SK-N-SH (cell line): ENCODE results near the gene SPINK8.

Experiments
- FOXM1 ChIP-seq: IDR thresholded peaks from 2 replicates; pipeline ENCODE4 v1.4.0; 2012; ENCODE audit warnings: low read depth, mild to moderate bottlenecking
- NFIC ChIP-seq: IDR thresholded peaks from 2 replicates; pipeline ENCODE4 v1.4.0; 2012; ENCODE audit warnings: borderline replicate concordance
- POLR2AphosphoS5 ChIP-seq: IDR thresholded peaks from 2 replicates; pipeline ENCODE4 v1.6.1; 2012; ENCODE audit warnings: low read depth, low read length
- RAD21 ChIP-seq: IDR thresholded peaks from 2 replicates; pipeline ENCODE4 v1.6.1; 2012; ENCODE audit warnings: mild to moderate bottlenecking, low read length
- SIN3A ChIP-seq: IDR thresholded peaks from 2 replicates; pipeline ENCODE4 v1.6.1; 2012; ENCODE audit warnings: low read depth, mild to moderate bottlenecking, low read length, moderate library complexity, borderline replicate concordance
- TAF1 ChIP-seq: IDR thresholded peaks from 2 replicates; pipeline ENCODE4 v1.6.1; 2012; ENCODE audit warnings: low read depth, mild to moderate bottlenecking, low read length, moderate library complexity, borderline replicate concordance
- TEAD4 ChIP-seq: IDR thresholded peaks from 2 replicates; pipeline ENCODE4 v1.4.0; 2012; ENCODE audit warnings: mild to moderate bottlenecking, borderline replicate concordance; ENCODE audit not compliant: insufficient read depth
- YY1 ChIP-seq: IDR thresholded peaks from 2 replicates; pipeline ENCODE4 v1.4.0; 2012; ENCODE audit warnings: low read depth, mild to moderate bottlenecking
- TF ChIP-seq, protein P1 (sequence below): fragments of 150-350 bp; IDR thresholded peaks from 2 replicates; pipeline ENCODE4 v1.6.1; 2016; ENCODE audit warnings: mild to moderate bottlenecking, low read depth, low read length
- TF ChIP-seq, protein P2 (sequence below): fragments of 200-600 bp; sonication (generic); IDR thresholded peaks from 2 replicates; pipeline ENCODE4 v1.6.1; 2017; ENCODE audit warnings: antibody characterized with exemption, mild to moderate bottlenecking, moderate library complexity
- TF ChIP-seq, protein P3 (sequence below): fragments of 150-350 bp; IDR thresholded peaks from 2 replicates; pipeline ENCODE4 v1.6.1; 2017; ENCODE audit warnings: antibody characterized with exemption, low read length, low read depth, borderline replicate concordance

DNA sequence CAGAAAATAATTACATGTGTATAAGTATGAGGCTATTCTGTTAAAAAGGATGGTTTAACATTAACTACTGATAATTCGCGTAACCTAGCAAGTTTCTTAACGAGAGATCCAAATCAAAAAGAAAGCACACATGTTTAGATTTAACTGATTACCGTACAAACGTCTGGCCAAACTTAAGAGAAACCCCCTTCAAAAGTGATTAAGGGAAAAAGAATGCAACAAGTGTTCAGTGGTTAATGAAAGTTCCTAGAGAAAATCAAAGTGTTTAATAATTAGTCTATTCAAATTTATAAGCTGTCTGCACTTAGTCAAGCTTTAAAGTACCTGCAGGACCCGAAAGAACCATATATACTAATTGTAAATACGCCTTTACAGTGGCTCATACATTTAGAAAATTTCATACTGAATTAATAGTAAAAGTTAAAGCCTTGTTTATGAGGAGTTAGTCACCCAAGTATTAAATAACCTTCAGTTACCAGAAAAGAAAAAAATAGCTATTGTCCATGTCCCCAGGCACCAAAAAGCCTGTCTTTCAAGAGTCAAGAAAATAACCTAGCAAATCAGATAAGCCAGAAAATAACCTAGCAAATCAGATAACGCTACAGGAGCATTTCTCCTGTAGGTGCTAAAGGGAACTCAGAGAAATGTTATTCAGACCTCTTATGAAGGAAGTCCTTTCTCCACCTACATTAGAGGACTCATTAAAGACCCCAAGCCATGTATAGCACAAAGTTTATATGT is 58.0 kb downstream of the SPINK8 start:
- TF ChIP-seq, protein P1, sequence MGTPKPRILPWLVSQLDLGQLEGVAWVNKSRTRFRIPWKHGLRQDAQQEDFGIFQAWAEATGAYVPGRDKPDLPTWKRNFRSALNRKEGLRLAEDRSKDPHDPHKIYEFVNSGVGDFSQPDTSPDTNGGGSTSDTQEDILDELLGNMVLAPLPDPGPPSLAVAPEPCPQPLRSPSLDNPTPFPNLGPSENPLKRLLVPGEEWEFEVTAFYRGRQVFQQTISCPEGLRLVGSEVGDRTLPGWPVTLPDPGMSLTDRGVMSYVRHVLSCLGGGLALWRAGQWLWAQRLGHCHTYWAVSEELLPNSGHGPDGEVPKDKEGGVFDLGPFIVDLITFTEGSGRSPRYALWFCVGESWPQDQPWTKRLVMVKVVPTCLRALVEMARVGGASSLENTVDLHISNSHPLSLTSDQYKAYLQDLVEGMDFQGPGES: no peak
- TF ChIP-seq, protein P2, sequence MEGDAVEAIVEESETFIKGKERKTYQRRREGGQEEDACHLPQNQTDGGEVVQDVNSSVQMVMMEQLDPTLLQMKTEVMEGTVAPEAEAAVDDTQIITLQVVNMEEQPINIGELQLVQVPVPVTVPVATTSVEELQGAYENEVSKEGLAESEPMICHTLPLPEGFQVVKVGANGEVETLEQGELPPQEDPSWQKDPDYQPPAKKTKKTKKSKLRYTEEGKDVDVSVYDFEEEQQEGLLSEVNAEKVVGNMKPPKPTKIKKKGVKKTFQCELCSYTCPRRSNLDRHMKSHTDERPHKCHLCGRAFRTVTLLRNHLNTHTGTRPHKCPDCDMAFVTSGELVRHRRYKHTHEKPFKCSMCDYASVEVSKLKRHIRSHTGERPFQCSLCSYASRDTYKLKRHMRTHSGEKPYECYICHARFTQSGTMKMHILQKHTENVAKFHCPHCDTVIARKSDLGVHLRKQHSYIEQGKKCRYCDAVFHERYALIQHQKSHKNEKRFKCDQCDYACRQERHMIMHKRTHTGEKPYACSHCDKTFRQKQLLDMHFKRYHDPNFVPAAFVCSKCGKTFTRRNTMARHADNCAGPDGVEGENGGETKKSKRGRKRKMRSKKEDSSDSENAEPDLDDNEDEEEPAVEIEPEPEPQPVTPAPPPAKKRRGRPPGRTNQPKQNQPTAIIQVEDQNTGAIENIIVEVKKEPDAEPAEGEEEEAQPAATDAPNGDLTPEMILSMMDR: no peak
- TF ChIP-seq, protein P3, sequence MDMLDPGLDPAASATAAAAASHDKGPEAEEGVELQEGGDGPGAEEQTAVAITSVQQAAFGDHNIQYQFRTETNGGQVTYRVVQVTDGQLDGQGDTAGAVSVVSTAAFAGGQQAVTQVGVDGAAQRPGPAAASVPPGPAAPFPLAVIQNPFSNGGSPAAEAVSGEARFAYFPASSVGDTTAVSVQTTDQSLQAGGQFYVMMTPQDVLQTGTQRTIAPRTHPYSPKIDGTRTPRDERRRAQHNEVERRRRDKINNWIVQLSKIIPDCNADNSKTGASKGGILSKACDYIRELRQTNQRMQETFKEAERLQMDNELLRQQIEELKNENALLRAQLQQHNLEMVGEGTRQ: no peak
- no peak for TF ChIP-seq SIN3A
- no peak for TF ChIP-seq TAF1
- no peak for TF ChIP-seq NFIC
- TF ChIP-seq POLR2AphosphoS5: no peak
- TF ChIP-seq TEAD4: no peak
- TF ChIP-seq RAD21: no peak
- no peak for TF ChIP-seq YY1
- no peak for TF ChIP-seq FOXM1
